HG02973 (cell line): ENCODE data around the gene C13orf46.

Experiments used
- ATAC-seq: cut with Tn5 transposase; IDR thresholded peaks from one replicate; pipeline ENCODE4 v1.9.1; 2021; ENCODE audit warnings: moderate library complexity; ENCODE audit not compliant: unreplicated experiment

The C13orf46 gene

DNA sequence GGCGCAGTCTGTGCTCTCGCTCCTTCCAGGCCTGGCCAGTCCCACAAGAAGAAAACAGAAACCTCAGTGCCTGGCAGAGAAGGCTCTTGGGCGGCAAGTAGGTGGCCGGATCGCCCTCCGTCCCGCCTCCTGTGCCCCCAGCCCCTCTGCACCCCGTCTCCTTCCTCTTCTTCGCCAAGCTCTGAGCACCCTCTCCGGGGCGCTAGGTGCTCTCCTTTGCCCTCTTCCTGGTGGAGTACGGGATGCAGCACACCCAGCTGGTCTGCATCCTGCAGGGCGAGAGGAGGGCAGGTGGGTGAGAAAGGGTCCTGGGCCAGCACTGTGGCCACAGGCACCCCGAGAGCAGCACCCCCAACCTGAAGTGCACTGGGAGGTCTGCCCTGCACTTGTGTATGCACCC is 17.3 kb downstream of the C13orf46 start:
- no peak for ATAC-seq

GRCh38 chr13:113955691-113956090 is 18.2 kb downstream of the C13orf46 start:
- ATAC-seq, result no peak

GRCh38 chr13:113955235-113955634 is 18.6 kb downstream of the C13orf46 start:
- ATAC-seq, result no peak

GRCh38 chr13:113954046-113954835 is 19.6 kb downstream of the C13orf46 start:
- ATAC-seq, result no peak

GRCh38 chr13:113953561-113953960 is 20.3 kb downstream of the C13orf46 start:
- no peak for ATAC-seq

DNA sequence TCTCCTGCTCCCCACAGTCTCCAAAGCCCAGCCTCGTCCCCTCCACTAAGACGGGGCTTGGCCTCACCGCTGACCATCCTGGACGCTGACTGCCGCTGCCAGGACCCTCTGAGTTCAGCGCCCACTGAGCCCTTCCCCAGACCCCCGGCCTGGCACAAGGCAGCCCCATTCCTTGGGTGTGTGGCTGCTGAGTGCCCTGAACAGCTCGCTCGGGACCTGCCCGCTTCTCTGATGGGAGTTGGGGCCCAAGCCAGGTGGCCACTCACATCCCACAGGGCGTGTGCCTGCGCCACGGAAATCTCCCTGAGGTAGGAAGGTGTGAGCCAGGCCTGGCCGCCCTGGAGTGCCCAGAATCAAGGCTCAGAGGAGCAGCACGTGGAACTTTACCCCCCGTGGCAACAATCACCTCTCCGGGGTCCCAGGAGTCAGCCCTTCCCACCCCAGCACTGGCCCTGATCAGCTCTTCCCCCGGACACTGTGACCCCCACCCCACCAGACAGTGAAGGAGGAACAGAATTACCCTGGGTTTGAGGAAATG is 20.8 kb downstream of the C13orf46 start:
- no peak for ATAC-seq

DNA sequence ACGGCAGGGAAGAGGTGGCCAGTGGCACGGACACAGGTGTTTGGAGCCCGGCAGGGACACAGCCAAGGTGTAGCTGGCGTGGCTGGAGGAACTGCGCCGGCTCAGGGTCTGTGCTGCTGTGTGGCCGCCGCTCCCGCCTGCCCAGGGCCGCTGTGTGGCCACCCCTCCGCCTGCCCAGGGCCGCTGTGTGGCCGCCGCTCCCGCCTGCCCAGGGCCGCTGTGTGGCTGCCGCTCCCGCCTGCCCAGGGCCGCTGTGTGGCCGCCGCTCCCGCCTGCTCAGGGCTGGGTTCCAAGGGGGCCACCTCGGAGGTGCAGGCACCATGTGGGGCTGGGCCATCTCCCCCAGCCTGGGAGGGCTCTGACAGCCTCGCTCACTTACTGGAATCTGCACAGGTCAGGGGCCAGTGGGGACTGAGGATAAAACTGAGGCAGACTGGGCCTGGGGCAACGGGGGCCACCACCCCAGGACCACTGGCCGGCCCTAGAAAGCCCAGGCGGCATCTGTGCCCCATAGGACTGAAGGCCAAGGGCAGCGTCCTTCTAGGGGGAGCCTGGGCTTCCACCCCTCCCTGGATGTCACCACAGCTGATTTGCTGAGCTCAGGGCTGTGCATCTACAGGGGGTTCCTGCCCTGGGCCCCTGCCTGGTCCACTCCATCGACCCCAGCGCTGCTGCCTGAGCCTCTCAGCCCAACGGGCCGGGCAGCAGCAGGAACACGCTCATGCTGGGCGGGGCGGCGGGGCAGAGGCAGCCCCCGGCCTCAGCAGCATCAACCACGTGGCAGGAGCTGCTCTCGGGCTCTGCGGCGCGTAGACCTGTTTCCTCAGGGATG is 21.5 kb downstream of the C13orf46 start:
- no peak for ATAC-seq

DNA sequence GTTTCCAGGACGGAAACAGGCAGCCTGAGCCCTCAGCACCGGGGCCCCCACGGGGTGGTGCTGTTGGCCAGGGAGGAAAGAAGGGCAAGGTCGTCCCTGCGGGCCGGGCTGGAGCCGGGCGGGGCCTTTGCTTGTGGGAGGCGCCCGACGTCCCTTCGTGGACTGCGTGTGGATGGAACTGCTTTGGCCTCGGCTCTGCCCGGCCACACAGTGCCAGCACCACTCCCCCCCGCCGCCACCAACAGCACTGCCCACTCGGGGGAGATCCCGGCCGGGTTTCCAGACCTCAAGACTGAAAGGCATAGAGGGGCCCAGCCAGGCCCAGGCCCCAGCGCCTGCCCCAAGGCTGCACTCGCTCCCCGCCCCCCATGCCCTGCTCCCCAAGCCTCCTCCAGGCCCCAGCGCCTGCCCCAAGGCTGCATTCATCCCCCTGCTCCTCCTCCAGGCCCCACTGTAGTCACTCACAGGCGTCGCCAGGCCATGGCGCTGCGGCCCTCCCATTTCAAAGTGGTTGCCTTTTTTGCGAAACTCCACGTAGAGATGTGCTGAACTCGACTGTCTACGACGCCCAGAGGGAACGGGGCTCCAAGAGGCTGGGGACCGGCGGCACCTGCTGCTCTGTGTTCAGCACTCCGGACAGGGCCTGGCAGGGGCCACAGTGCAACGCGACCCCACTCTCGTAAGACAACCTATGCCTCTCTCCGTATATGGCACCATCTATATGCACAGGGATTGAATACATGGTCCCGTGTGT is 22.5 kb downstream of the C13orf46 start:
- no peak for ATAC-seq

GRCh38 chr13:113950451-113951245 is 23.2 kb downstream of the C13orf46 start:
- ATAC-seq, result no peak

DNA sequence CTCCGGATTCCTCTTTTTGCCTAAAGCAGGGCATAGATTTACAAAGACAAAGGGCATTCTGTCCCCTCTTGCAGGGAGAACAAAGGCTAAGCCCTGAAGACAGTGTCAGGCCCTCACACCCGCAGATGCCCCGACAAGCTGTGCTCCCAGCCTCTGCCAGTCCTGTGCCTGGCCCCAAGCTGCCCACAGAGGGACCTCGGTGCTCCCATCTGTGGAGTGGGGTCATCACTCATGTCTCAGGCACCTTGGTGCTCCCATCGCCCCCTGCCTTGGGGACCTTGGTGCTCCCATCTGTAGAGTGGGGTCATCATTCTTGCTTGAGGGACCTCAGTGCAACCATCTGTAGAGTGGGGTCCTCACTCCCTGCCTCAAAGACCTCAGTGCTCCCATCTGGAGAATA is 24.3 kb downstream of the C13orf46 start:
- ATAC-seq, result no peak

DNA sequence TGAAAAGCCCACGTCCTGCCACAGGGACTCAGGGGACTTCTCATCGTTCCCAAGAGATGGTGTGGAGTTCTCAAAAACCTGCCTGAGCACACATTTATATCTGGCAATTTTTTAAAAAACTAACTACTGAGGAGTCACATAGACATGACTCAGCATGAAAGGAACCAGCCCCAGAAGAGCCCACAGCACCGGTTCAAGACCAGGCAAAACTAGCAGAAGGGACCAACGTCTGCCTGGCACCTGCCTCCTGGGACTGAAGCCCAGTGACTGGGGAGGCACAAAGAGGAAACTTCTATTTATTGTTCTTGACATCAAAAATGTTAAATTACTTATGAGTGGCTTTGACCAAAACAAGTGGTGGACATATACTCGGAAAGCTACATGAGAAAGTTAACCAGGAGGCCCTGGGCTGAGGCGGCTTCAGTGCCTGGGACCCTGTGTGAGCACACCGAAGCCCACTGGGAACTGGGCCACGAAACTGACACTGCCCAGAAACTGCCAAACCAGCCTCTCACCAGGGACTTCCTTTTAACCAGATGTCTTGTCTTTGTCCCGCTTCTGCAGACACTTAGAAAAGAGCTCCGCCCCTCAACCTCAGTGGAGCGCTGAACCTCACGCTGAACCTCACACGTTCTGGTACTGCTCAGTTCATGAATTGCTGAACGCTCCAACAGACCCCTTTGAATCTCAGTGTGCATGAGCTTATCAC is 25.7 kb downstream of the C13orf46 start:
- no peak for ATAC-seq

GRCh38 chr13:113947311-113948033 is 26.4 kb downstream of the C13orf46 start:
- no peak for ATAC-seq

GRCh38 chr13:113946409-113947181 is 27.3 kb downstream of the C13orf46 start:
- ATAC-seq, result no peak

- no peak for ATAC-seq
These were observed 27.9 kb downstream of the C13orf46 start for GRCh38 chr13:113945857-113946408.

DNA sequence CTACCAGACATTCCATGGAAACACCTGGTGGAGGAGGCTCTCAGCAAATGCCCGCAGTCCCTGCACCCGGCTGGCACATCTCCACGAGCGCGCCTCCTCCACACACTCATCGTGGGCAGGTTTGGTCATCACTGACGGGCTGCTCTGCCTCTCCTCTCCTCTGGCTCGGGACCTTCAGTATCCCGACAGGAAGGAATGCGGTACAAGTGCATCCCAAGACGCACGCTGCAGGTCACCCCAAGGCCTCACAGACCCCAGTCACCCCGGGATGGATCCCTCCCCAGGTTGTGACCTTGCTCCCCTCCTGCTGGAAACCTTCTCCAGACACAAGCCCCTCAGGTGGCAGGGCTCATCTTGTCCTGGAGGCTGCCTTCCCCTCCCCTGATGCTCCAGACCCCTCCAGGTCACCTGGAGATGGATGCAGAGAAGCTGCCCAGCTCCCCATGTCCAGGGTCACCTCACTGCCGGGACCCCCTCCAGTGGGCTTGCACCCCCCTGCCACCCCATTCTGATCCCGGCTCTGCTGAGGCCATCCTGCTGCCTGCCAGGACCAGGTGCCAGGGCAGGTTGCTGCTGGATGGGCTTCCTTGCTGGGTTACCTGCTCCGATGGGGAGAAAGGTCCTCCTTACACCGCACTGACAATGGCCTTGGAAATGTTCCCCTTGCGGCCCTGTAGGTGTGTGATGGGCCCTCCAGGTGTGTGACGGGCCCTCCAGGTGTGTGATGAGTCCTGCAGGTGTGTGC is 29.9 kb downstream of the C13orf46 start:
- no peak for ATAC-seq

DNA sequence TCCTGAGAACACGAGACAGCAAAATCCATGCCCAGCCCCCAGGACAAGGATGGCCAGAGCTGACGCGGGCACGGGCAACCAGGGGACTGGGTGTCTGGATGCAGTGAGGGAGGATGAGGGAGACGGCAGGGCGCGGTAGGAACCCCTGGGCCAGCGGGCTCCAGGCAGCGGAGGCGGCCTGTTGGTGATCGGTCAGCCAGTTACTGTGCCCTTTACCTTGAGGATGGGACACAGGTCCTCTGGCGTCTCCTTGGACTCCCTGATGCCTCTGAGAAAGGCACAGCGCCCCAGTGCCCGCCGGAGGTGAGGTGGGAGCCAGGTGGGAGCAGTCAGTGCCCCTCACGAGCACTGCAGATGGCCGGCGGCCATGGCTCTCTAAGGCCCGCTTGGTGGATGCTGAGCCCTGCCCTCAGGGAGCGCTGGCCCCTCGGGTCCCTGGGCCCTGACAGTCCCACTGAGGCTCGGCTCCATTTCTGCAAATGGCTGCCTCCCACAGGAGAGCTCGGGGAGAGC is 31.2 kb downstream of the C13orf46 start:
- no peak for ATAC-seq

DNA sequence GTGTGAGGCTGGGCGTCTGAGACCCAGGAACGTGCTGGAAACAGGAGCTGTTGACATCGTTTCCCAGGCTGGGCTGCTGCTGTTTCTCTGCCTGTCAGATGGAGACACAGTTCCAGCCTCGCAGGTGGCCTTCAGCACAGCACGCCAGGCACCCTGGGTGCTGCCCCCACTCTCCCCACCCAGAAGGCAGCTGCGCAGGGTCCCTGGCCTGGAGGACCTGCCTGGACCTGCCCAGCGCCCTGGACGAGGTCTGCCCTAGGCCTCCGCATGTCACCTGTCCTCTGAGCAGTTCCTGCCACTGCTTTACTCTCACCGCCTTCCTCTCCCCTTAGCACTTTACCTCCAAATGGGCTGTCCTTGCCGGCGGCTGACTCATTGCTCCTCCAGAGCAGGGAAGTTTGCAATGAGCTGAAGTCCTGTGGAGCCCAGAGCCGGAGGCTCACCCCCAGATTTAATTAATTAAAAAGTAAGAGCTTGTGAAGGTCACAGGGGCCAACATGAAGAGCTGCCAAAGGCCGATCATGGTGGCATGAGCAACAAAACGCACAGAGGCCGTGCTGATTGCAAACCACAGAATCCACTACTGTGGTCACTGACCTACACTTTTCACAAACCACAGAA is 32.2 kb downstream of the C13orf46 start:
- no peak for ATAC-seq
